Thyroid gland (tissue), 4 donors: ENCODE measurements around the gene TMEM200B. TPM values are rescaled to one million over a fixed set of nuclear protein-coding genes. Genes with fewer than 3 reads are reported as not detected.
"Not testable (repeated sequence)": the region's sequence is repeated elsewhere in the genome, so short reads cannot be mapped to it uniquely, and the experiment has no call there.

ENCODE experiments used
- DNase-seq, 2 donors: peaks; one replicate each; pipeline ENCODE4 v3.0.0-alpha.2; 2019
- H3K27ac ChIP-seq, 3 donors: fragments of 200-600 bp; sonication (generic); 1 replicate in 2 of 3; 2 replicates in 1 of 3; pipeline ENCODE4 v1.5.1; 2016 to 2019; ENCODE audit warnings: mild to moderate bottlenecking in 1 of 3, moderate library complexity in 1 of 3
- H3K27me3 ChIP-seq: fragments of 200-600 bp; sonication (generic); one replicate; pipeline ENCODE4 v1.5.1; 2019
- H3K36me3 ChIP-seq, 2 donors: fragments of 200-600 bp; sonication (generic); one replicate each; pipeline ENCODE4 v1.5.1; 2016 to 2019
- H3K4me1 ChIP-seq, 2 donors: fragments of 200-600 bp; sonication (generic); one replicate each; pipeline ENCODE4 v1.5.1; 2017 to 2019
- H3K4me3 ChIP-seq, 3 donors: fragments of 200-600 bp; sonication (generic); replicated peaks in 1 of 3; 1 replicate in 2 of 3; 2 replicates in 1 of 3; pipeline ENCODE4 v1.5.1; 2016; ENCODE audit warnings: mild to moderate bottlenecking in 1 of 3
- H3K9me3 ChIP-seq: fragments of 200-600 bp; sonication (generic); one replicate; pipeline ENCODE4 v1.5.1; 2017
- CTCF ChIP-seq, 6 experiments: fragments of 200-600 bp in 3 of 6; fragments of 450-650 bp in 3 of 6; sonication (generic) in 3 of 6; IDR thresholded peaks; one replicate each; pipeline ENCODE4 v1.5.1; 2016 to 2019; ENCODE audit warnings: antibody characterized with exemption in 6 of 6, mild to moderate bottlenecking in 2 of 6, inconsistent platforms in 1 of 6, moderate library complexity in 1 of 6
- POLR2A ChIP-seq, 2 donors: fragments of 450-650 bp; IDR thresholded peaks; one replicate each; pipeline ENCODE4 v1.6.1; 2017; ENCODE audit warnings: antibody characterized with exemption in 2 of 2, mild to moderate bottlenecking in 2 of 2, moderate library complexity in 1 of 2
- WGBS, 2 donors: methylation state at CpG; one replicate each; pipeline ENCODE4 v1.1.5; 2017; 5-methylcytosine and 5-hydroxymethylcytosine counted together
- intact Hi-C: fragments of 100-400 bp; cut with DNase I; formaldehyde crosslinking; loops from one replicate; pipeline ENCODE4 v1.15.1; 2023
- total RNA-seq, 4 donors: library from RNA; depleted of rRNA; stranded (reverse); fragments of >200 nt; gene quantifications; one replicate each; pipeline ENCODE4 v1.2.3, GENCODE V29; 2016

Gene TMEM200B
- total RNA-seq, 4 donors from 2014 or later, result 1.9 to 8.2 (median 2.7) TPM

GRCh38 chr1:29112705-29113412 is 10.8 kb downstream of the TMEM200B start:
- DNase-seq, result no peak

GRCh38 chr1:29108041-29108440 is 15.7 kb downstream of the TMEM200B start:
- H3K27me3 ChIP-seq, DNase-seq, H3K4me1 ChIP-seq, intact Hi-C loops, H3K9me3 ChIP-seq, H3K4me3 ChIP-seq, H3K27ac ChIP-seq: not testable (repeated sequence)
- H3K36me3 ChIP-seq, result peaks cover 4 to 18% of the 10 kb centered on the region in 2 donors
- WGBS, 2 donors, result 76 to 89% methylated on average over 6 of the region's 6 CpGs

More at GRCh38 chr1:29112705-29113412, 10.8 kb downstream of the TMEM200B start:
- TF ChIP-seq POLR2A (IDR thresholded peaks at IDR 0.05) (no peak), CTCF (IDR thresholded peaks at IDR 0.05) (no peak)
- Histone ChIP-seq H3K4me3 (no peak overlapping the region), H3K27ac (no peak overlapping the region), H3K9me3 (no peaks in the 10 kb centered on the region), H3K36me3 (peaks cover 14 to 20% of the 10 kb centered on the region in 2 donors), H3K4me1 (no peaks in the 10 kb centered on the region), H3K27me3 (no peaks in the 10 kb centered on the region)
- intact Hi-C loops, result no loop called here
- 84 to 92% methylated on average over 7 of the region's 7 CpGs for WGBS, 2 donors

GRCh38 chr1:29105822-29106221 is 17.9 kb downstream of the TMEM200B start:
- intact Hi-C loops, result no loop called here
- H3K36me3 ChIP-seq, result peaks cover 4 to 11% of the 10 kb centered on the region in 2 donors
- no peak overlapping the region for H3K27ac ChIP-seq
- WGBS, 2 donors, result 89% methylated on average over 6 of the region's 6 CpGs
- no peaks in the 10 kb centered on the region for H3K27me3 ChIP-seq
- no peak overlapping the region for H3K4me3 ChIP-seq
- H3K4me1 ChIP-seq, result no peaks in the 10 kb centered on the region
- no peak for TF ChIP-seq CTCF (IDR thresholded peaks at IDR 0.05)
- TF ChIP-seq POLR2A (IDR thresholded peaks at IDR 0.05), result no peak
- H3K9me3 ChIP-seq, result no peaks in the 10 kb centered on the region
- DNase-seq, result no peak

GRCh38 chr1:29100487-29100886 is 23.2 kb downstream of the TMEM200B start:
- Histone ChIP-seq H3K36me3 (peaks cover 5% of the 10 kb centered on the region in 2 donors), H3K27me3 (no peaks in the 10 kb centered on the region), H3K27ac (no peak overlapping the region), H3K4me3 (no peak overlapping the region), H3K9me3 (no peaks in the 10 kb centered on the region), H3K4me1 (peaks cover 0 to 3% of the 10 kb centered on the region in 2 donors)
- 97 to 98% methylated on average over 1 of the region's 1 CpG for WGBS, 2 donors
- TF ChIP-seq CTCF (IDR thresholded peaks at IDR 0.05), result no peak
- TF ChIP-seq POLR2A (IDR thresholded peaks at IDR 0.05), result no peak
- DNase-seq, result no peak
- intact Hi-C loops, result no loop called here

GRCh38 chr1:29099286-29099685 is 24.4 kb downstream of the TMEM200B start:
- peaks cover 0 to 3% of the 10 kb centered on the region in 2 donors for H3K4me1 ChIP-seq
- no peak for DNase-seq
- peaks cover 5% of the 10 kb centered on the region in 2 donors for H3K36me3 ChIP-seq
- no peak overlapping the region for H3K27ac ChIP-seq
- no peaks in the 10 kb centered on the region for H3K27me3 ChIP-seq
- 83 to 85% methylated on average over 4 of the region's 4 CpGs for WGBS, 2 donors
- intact Hi-C loops, result no loop called here
- H3K4me3 ChIP-seq, result no peak overlapping the region
- no peaks in the 10 kb centered on the region for H3K9me3 ChIP-seq
- TF ChIP-seq POLR2A (IDR thresholded peaks at IDR 0.05), result no peak
- TF ChIP-seq CTCF (IDR thresholded peaks at IDR 0.05), result no peak
